ENCODE data around the gene ALCAM.

ALCAM gene

GRCh38 chr3:105429034-105429762, 62.5 kb downstream of the ALCAM start:
- no peak for DNase-seq (ENCODE audit: low read depth in 2 of 2)

GRCh38 chr3:105430455-105430854, 63.7 kb downstream of the ALCAM start:
- no peak for DNase-seq (ENCODE audit: low read depth in 2 of 2)

- DNase-seq (ENCODE audit: low read depth in 2 of 2) = no peak
Observed at GRCh38 chr3:105431200-105431599, 64.5 kb downstream of the ALCAM start.

GRCh38 chr3:105435277-105435676, 68.6 kb downstream of the ALCAM start:
- no peak for DNase-seq (ENCODE audit: low read depth in 2 of 2)

GRCh38 chr3:105436687-105437086, 70.0 kb downstream of the ALCAM start:
- no peak for DNase-seq (ENCODE audit: low read depth in 2 of 2)

- DNase-seq (ENCODE audit: low read depth in 2 of 2) = no peak
Observed at GRCh38 chr3:105440113-105440512, 73.4 kb downstream of the ALCAM start.

- no peak for DNase-seq (ENCODE audit: low read depth in 2 of 2)
Observed at GRCh38 chr3:105444725-105445124, 78.0 kb downstream of the ALCAM start.

GRCh38 chr3:105448338-105448982, 81.8 kb downstream of the ALCAM start:
- DNase-seq (ENCODE audit: low read depth in 2 of 2) = no peak

GRCh38 chr3:105449414-105449813, 82.7 kb downstream of the ALCAM start:
- DNase-seq (ENCODE audit: low read depth in 2 of 2) = no peak

- no peak for DNase-seq (ENCODE audit: low read depth in 2 of 2)
Observed at GRCh38 chr3:105456017-105456416, 89.3 kb downstream of the ALCAM start.

- DNase-seq (ENCODE audit: low read depth in 2 of 2) = no peak
Observed at GRCh38 chr3:105458518-105459215, 92.0 kb downstream of the ALCAM start.

- no peak for DNase-seq (ENCODE audit: low read depth in 2 of 2)
Observed at GRCh38 chr3:105459566-105460290, 93.0 kb downstream of the ALCAM start.

- no peak for DNase-seq (ENCODE audit: low read depth in 2 of 2)
Observed at GRCh38 chr3:105463620-105464019, 96.9 kb downstream of the ALCAM start.

GRCh38 chr3:105465251-105465853, 98.6 kb downstream of the ALCAM start:
- DNase-seq (ENCODE audit: low read depth in 2 of 2) = no peak

GRCh38 chr3:105466072-105466471, 99.4 kb downstream of the ALCAM start:
- DNase-seq (ENCODE audit: low read depth in 2 of 2) = no peak

GRCh38 chr3:105466495-105467404, 100.0 kb downstream of the ALCAM start:
- DNase-seq (ENCODE audit: low read depth in 2 of 2) = no peak

GRCh38 chr3:105470851-105471250, 104.1 kb downstream of the ALCAM start:
- DNase-seq (ENCODE audit: low read depth in 2 of 2) = no peak

- no peak for DNase-seq (ENCODE audit: low read depth in 2 of 2)
Observed at GRCh38 chr3:105473521-105474223, 107.0 kb downstream of the ALCAM start.

- no peak for DNase-seq (ENCODE audit: low read depth in 2 of 2)
Observed at GRCh38 chr3:105480768-105481167, 114.1 kb downstream of the ALCAM start.

GRCh38 chr3:105483476-105483875, 116.8 kb downstream of the ALCAM start:
- DNase-seq (ENCODE audit: low read depth in 2 of 2) = no peak

All from stimulated activated CD8-positive, alpha-beta memory T cell treated with anti-CD3 and anti-CD28 coated beads, Interleukin-2, amount 100 ng/mL, for 48 hours (primary cell).